ENCODE results near the gene EFS.

The EFS gene

DNA sequence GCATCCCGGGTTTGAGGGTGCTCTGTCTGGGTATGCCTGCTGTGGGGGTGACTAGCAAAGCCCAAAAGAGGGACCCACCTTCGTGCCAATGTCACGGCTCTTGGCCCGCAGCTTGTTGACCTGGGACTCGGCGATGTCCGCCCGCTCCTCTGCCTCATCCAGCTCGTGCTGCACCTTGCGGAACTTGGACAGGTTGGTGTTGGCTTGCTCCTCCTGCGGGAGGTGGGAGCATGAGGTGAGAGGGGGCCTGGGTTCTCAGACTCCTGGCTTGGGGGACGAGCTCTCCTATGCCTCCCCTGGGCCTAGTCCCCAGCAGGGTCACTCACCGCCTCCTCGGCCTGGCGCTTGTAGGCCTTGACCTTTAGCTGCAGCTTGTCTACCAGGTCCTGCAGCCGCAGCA lies 48.7 kb upstream of the EFS start:
- TF ChIP-seq ZNF70 (CRISPR knock-in tag; IDR thresholded peaks at IDR 0.05) (no peak), CREB5 (CRISPR knock-in tag; IDR thresholded peaks at IDR 0.05; ENCODE audit: low read depth) (no peak), TOX (CRISPR knock-in tag; IDR thresholded peaks at IDR 0.05; ENCODE audit: borderline replicate concordance) (no peak), BACH2 (CRISPR knock-in tag; IDR thresholded peaks at IDR 0.05; ENCODE audit: borderline replicate concordance) (no peak), OSR1 (CRISPR knock-in tag; IDR thresholded peaks at IDR 0.05) (no peak), ESRRG (CRISPR knock-in tag; IDR thresholded peaks at IDR 0.05) (no peak), TSHZ2 (CRISPR knock-in tag; IDR thresholded peaks at IDR 0.05) (no peak), ARNTL (CRISPR knock-in tag; IDR thresholded peaks at IDR 0.05; ENCODE audit: borderline replicate concordance, low read depth) (no peak), CSDC2 (CRISPR knock-in tag; IDR thresholded peaks at IDR 0.05) (no peak), CSRNP3 (CRISPR knock-in tag; IDR thresholded peaks at IDR 0.05) (no peak), PATZ1 (CRISPR knock-in tag; IDR thresholded peaks at IDR 0.05; ENCODE audit: borderline replicate concordance) (no peak), ZC3H10 (CRISPR knock-in tag; IDR thresholded peaks at IDR 0.05) (no peak), ZNF565 (CRISPR knock-in tag; conservative IDR thresholded peaks at IDR 0.05; ENCODE audit: low read depth) (no peak), ZNF8 (CRISPR knock-in tag; IDR thresholded peaks at IDR 0.05) (no peak), ZFP30 (CRISPR knock-in tag; IDR thresholded peaks at IDR 0.05) (no peak), PPARA (CRISPR knock-in tag; IDR thresholded peaks at IDR 0.05; ENCODE audit: borderline replicate concordance) (no peak)
- TF ChIP-seq, protein P1, sequence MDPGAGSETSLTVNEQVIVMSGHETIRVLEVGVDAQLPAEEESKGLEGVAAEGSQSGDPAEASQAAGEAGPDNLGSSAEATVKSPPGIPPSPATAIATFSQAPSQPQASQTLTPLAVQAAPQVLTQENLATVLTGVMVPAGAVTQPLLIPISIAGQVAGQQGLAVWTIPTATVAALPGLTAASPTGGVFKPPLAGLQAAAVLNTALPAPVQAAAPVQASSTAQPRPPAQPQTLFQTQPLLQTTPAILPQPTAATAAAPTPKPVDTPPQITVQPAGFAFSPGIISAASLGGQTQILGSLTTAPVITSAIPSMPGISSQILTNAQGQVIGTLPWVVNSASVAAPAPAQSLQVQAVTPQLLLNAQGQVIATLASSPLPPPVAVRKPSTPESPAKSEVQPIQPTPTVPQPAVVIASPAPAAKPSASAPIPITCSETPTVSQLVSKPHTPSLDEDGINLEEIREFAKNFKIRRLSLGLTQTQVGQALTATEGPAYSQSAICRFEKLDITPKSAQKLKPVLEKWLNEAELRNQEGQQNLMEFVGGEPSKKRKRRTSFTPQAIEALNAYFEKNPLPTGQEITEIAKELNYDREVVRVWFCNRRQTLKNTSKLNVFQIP (CRISPR knock-in tag; IDR thresholded peaks at IDR 0.05; ENCODE audit: borderline replicate concordance, low read depth), result no peak

DNA sequence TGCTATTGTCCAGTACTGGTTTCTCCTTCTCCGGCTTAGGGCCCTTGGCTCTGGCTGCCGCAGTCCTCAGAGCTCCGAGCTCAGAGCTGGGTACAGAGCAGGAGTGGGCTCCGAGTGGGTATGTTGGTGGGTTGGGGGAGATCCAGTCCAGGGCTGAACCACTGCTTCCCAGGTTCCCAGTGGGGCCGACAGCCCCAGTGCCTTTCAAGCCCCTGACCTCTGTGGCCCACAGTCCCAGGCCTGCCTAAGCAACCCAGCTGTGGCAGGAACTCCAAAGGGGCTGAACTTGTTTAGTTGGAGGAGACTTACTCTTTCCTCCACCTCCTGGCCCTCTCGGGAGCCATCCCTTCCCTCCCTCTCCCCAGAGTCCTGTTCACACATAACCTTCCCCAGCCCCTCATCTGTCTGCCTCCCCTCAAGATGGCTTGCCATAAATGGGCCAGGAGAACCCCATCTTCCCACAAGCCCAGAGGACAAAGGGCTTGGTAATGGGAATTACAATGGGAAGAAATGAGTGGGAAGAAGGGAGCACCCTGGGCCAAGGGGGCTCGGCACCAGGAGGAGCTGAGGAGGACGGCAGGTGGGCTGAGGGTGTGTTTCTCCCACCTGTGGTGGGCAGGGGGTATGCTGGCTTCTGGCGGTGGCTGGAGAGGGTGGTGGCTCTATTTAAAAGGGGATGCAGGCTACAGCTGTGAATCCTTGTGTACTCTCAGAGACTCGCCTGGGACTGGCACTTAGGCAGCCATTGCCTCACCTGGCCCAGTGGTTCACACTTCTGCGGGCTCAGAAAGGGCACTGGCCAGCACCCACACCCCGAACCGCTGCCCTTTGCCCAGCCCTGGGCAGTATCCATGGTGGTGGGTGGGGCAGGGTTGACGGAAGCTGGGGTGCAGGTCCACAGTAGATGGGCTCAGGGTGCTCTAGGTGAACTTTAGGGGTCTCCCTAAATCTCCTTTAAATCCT lies 46.9 kb upstream of the EFS start:
- TF ChIP-seq TCF4 (CRISPR knock-in tag; IDR thresholded peaks at IDR 0.05; ENCODE audit: borderline replicate concordance) (no peak), OSR1 (CRISPR knock-in tag; IDR thresholded peaks at IDR 0.05) (no peak), ISL1 (CRISPR knock-in tag; IDR thresholded peaks at IDR 0.05) (no peak), PPARA (CRISPR knock-in tag; IDR thresholded peaks at IDR 0.05; ENCODE audit: borderline replicate concordance) (no peak), ZNF70 (CRISPR knock-in tag; IDR thresholded peaks at IDR 0.05) (no peak), BACH2 (CRISPR knock-in tag; IDR thresholded peaks at IDR 0.05; ENCODE audit: borderline replicate concordance) (no peak)
- ATAC-seq, result no peak

More for the DNA sequence above, 48.7 kb upstream of the EFS start:
- ATAC-seq, result no peak
